Loucy (cell line): Measurements from ENCODE around the gene GTPBP6.

Experiments used
- H2AFZ ChIP-seq: fragments of 200-600 bp; sonication (generic); 2 replicates; pipeline ENCODE4 v1.6.0; 2016; ENCODE audit warnings: antibody characterized with exemption, mild to moderate bottlenecking, low read length, moderate library complexity
- H3F3A ChIP-seq: fragments of 200-600 bp; 2 replicates; pipeline ENCODE4 v1.6.0; 2016; ENCODE audit warnings: antibody characterized with exemption, low read depth, mild to moderate bottlenecking
- H3K27me3 ChIP-seq: fragments of 200-600 bp; sonication (generic); 2 replicates; pipeline ENCODE4 v1.6.1; 2014; ENCODE audit warnings: low read length, mild to moderate bottlenecking; ENCODE audit not compliant: insufficient read depth, poor library complexity, severe bottlenecking
- H3K36me3 ChIP-seq: fragments of 200-600 bp; sonication (generic); 2 replicates; pipeline ENCODE4 v1.6.1; 2016; ENCODE audit warnings: low read length; ENCODE audit not compliant: insufficient read depth
- H3K4me1 ChIP-seq: fragments of 200-600 bp; sonication (generic); 2 replicates; pipeline ENCODE4 v1.5.1; 2014; ENCODE audit warnings: low read length, mild to moderate bottlenecking; ENCODE audit not compliant: insufficient read depth, poor library complexity, severe bottlenecking
- H3K4me2 ChIP-seq: fragments of 200-600 bp; sonication (generic); 2 replicates; pipeline ENCODE4 v1.6.0; 2014; ENCODE audit warnings: antibody characterized with exemption, low read length, low read depth, mild to moderate bottlenecking; ENCODE audit not compliant: poor library complexity, severe bottlenecking
- H3K4me3 ChIP-seq: fragments of 200-600 bp; sonication (generic); 2 replicates; pipeline ENCODE4 v1.5.1; 2014; ENCODE audit warnings: low read length, mild to moderate bottlenecking, mixed read lengths; ENCODE audit not compliant: poor library complexity, severe bottlenecking
- H3K79me2 ChIP-seq: fragments of 200-600 bp; sonication (generic); 2 replicates; pipeline ENCODE4 v1.6.1; 2014; ENCODE audit warnings: low read length; ENCODE audit not compliant: insufficient read depth
- H3K9ac ChIP-seq: fragments of 200-600 bp; sonication (generic); 2 replicates; pipeline ENCODE4 v1.6.0; 2014; ENCODE audit warnings: mild to moderate bottlenecking, low read depth, low read length, moderate library complexity; ENCODE audit not compliant: poor library complexity, severe bottlenecking
- H3K9me2 ChIP-seq: fragments of 200-600 bp; sonication (generic); replicated peaks from 2 replicates; pipeline ENCODE4 v1.6.1; 2016; ENCODE audit warnings: low read depth, low read length, mixed read lengths
- H3K9me3 ChIP-seq: fragments of 200-600 bp; sonication (generic); 2 replicates; pipeline ENCODE4 v1.6.1; 2014; ENCODE audit warnings: mild to moderate bottlenecking, antibody characterized with exemption, low read length, low read depth; ENCODE audit not compliant: insufficient read depth
- H4K20me1 ChIP-seq: fragments of 200-600 bp; sonication (generic); 2 replicates; pipeline ENCODE4 v1.6.0; 2014; ENCODE audit warnings: antibody characterized with exemption, low read length, mild to moderate bottlenecking; ENCODE audit not compliant: insufficient read depth, poor library complexity, severe bottlenecking
- EZH2phosphoT487 ChIP-seq: fragments of 200-600 bp; IDR thresholded peaks from 2 replicates; pipeline ENCODE4 v1.6.1; 2018; ENCODE audit warnings: antibody characterized with exemption, mild to moderate bottlenecking, moderate library complexity, borderline replicate concordance
- TF ChIP-seq, protein P1 (sequence below): fragments of 200-600 bp; sonication (generic); conservative IDR thresholded peaks from 2 replicates; pipeline ENCODE4 v1.5.1; 2014; ENCODE audit warnings: mild to moderate bottlenecking, antibody characterized with exemption, low read length

The GTPBP6 gene

DNA sequence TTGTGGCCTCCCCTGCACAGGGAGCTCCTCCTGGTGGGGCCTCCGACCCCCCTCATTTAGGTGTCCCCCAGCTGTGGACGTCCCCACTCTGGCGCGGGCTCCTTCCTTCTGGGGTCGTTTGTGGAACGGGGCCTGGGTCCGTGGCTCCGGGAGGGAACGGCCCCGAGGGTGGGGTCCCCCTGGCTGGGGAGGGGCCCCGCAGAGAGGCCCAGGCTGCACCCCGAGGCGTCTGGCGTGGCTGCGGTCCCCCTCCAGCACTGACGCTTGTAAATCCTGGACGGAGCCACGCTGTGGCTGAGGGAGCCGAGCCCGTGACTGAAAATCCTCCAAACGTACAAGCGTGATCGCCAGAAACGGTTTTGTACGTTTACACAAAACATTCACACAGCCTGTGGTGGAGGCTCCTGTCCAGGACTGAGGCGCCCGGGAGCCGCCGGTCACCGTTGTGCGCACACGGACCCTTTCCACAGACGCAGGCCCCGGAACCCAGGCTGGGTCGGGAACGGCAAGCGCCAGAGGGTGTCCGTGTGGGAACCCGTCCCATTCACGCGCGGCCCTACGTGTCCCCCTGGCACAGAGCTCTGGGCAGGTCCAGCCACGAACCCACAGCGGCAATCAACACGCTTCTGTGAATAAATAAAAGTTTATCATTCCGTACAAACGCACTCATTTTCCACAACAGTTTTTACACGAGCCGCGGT, 15.2 kb upstream of the GTPBP6 start:
- no peak overlapping the region for H3K4me2 ChIP-seq
- TF ChIP-seq, protein P1, sequence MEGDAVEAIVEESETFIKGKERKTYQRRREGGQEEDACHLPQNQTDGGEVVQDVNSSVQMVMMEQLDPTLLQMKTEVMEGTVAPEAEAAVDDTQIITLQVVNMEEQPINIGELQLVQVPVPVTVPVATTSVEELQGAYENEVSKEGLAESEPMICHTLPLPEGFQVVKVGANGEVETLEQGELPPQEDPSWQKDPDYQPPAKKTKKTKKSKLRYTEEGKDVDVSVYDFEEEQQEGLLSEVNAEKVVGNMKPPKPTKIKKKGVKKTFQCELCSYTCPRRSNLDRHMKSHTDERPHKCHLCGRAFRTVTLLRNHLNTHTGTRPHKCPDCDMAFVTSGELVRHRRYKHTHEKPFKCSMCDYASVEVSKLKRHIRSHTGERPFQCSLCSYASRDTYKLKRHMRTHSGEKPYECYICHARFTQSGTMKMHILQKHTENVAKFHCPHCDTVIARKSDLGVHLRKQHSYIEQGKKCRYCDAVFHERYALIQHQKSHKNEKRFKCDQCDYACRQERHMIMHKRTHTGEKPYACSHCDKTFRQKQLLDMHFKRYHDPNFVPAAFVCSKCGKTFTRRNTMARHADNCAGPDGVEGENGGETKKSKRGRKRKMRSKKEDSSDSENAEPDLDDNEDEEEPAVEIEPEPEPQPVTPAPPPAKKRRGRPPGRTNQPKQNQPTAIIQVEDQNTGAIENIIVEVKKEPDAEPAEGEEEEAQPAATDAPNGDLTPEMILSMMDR: no peak
- TF ChIP-seq EZH2phosphoT487: no peak
- no peaks in the 10 kb centered on the region for H4K20me1 ChIP-seq
- no peaks in the 10 kb centered on the region for H3K27me3 ChIP-seq
- H2AFZ ChIP-seq: no peak overlapping the region
- H3K9me3 ChIP-seq: no peaks in the 10 kb centered on the region
- no peaks in the 10 kb centered on the region for H3K79me2 ChIP-seq
- no peak overlapping the region for H3K9ac ChIP-seq
- H3K4me1 ChIP-seq: no peaks in the 10 kb centered on the region
- no peaks in the 10 kb centered on the region for H3K9me2 ChIP-seq
- H3K4me3 ChIP-seq: no peak overlapping the region
- no peaks in the 10 kb centered on the region for H3F3A ChIP-seq
- no peaks in the 10 kb centered on the region; the same call in 1 of the 2 replicates for H3K36me3 ChIP-seq

DNA sequence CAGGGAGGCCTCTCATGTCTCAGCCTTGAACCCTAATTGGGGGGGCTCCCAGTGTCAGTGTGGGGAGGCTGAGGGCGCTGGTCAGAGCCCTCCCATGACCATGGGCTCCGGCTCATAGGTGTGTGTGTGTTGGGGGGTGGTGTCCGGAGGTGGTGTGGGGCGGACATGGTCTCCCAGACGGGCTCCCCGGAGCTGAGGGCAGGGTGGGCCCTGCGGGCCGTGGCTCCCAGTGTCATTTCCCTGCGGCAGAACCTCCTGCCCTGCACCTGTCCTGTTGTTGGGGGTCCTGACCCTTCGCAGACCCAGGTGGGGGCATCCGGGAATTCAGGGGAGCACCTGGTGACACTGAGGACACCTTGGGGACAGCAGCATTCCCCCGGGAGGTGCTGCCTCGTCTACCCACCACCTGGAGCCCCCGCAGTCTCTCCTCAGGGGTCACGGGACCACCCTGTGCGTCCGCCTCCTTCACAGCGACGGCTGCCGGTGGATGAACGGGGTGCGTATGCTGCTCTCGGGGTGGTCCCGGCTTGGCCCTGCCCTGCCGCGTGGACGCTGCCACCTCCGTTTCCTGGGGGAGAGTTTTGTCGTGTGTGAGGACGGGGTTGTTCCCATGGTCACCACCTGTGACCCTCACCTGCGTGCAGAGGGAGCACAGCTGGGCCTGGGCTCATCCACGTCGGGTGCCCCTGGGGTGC, 14.5 kb upstream of the GTPBP6 start:
- no peaks in the 10 kb centered on the region for H3K9me2 ChIP-seq
- no peaks in the 10 kb centered on the region for H3K79me2 ChIP-seq
- no peaks in the 10 kb centered on the region; the same call in 1 of the 2 replicates for H3K36me3 ChIP-seq
- no peak overlapping the region for H3K9ac ChIP-seq
- no peak for TF ChIP-seq EZH2phosphoT487
- TF ChIP-seq, protein P1: no peak
- H3K27me3 ChIP-seq: no peaks in the 10 kb centered on the region
- H3K9me3 ChIP-seq: no peaks in the 10 kb centered on the region
- no peaks in the 10 kb centered on the region for H3K4me1 ChIP-seq
- no peak overlapping the region for H3K4me2 ChIP-seq
- H2AFZ ChIP-seq: no peak overlapping the region
- H3F3A ChIP-seq: no peaks in the 10 kb centered on the region
- H4K20me1 ChIP-seq: no peaks in the 10 kb centered on the region
- no peak overlapping the region for H3K4me3 ChIP-seq

DNA sequence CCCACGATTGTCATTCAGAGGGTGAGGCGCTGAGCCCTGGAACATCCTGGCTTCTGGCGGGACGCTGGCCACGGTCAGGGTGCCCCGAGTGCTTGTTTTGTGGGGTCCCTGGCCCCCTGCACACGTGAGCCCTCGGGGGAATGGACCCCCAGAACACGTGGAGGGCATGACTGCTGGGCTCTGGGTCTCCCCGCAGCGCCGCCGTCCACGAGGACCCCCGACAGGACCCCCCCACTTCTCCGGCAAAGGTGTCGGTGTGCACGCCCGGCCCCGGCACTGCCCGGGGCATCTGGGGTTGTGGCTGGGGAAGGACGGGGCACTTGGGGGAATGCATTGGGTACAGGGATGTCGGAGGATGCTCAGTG, 13.9 kb upstream of the GTPBP6 start:
- Histone ChIP-seq H4K20me1 (no peaks in the 10 kb centered on the region), H2AFZ (no peak overlapping the region), H3K36me3 (no peaks in the 10 kb centered on the region; the same call in 1 of the 2 replicates), H3K4me3 (no peak overlapping the region), H3K27me3 (no peaks in the 10 kb centered on the region), H3K9me2 (no peaks in the 10 kb centered on the region), H3F3A (no peaks in the 10 kb centered on the region), H3K9me3 (no peaks in the 10 kb centered on the region), H3K4me1 (no peaks in the 10 kb centered on the region), H3K4me2 (no peak overlapping the region), H3K9ac (no peak overlapping the region), H3K79me2 (no peaks in the 10 kb centered on the region)
- TF ChIP-seq, protein P1: no peak
- no peak for TF ChIP-seq EZH2phosphoT487
